ENCODE measurements around the gene UNC5B.
A peak's percentile ranks its signal among the peaks of the same experiment; 100 is the strongest.
"Not testable (repeated sequence)": the region's sequence is repeated elsewhere in the genome, so short reads cannot be mapped to it uniquely, and the experiment has no call there.

Gene UNC5B

DNA sequence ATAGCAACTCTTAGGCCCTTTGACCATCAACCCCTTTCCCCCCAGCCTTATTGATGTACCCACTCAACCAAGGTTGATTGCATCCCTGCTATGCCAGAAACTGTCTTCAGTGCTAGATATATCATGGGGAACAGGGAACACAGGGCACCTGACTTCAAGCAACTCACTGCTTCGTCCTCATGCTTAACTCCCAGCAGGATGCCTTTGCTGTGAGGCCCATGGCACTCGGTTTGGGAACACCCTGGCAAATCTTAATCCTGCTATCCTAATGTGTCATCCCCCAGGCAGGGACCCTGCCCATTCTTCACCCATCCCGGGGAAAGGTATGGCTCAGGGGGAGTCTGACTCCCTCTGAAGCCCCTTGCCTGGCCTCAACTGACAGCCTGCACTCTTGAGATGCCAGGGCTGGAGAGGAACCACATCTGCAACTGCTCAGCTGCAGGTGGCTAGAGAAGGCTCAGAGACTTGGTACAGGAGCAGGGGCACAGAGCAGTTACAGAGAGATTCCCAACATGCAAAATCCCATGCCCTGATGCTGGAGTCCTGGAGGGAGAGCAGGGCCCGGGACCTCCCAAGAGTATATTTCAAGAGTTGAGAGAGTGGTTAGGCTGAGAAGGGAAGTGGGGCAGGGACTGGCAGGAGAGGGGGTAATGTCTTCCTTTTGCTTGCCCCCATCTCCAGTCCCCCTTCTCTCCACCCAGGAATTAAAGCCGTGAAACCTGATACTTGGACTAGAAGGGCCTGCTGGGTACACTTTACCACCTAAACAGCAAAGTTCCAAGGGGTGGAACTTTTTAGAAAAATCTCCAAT, 2.4 kb upstream of the UNC5B start:
- no peak for DNase-seq (ENCODE audit: low read depth in 3 of 3)

GRCh38 chr10:71210542-71210871, 1.9 kb upstream of the UNC5B start:
- no peak for DNase-seq (ENCODE audit: low read depth in 3 of 3)

DNA sequence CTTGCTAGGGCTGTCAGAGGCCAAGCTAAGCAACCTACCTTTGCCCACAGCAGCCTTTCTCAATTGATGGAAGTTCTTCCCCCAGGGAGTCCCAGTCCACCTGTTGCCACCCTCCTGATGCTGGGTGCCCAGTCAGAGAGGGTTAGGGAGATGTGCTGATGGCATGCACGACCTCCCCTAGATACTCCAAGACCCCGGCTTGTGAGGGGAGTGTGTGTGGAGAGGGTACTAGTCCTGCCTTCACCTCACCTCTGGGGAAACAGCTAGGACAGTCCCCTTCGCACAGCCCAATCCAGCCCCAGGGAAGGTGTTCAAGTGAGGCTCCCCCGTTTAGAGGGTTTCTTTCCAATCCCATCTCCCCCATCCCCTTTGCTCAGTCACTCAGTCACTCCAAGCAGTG, 1.3 kb upstream of the UNC5B start:
- DNase-seq (ENCODE audit: low read depth in 3 of 3), result no peak

GRCh38 chr10:71211775-71212317, 524 bp upstream of the UNC5B start:
- DNase-seq (ENCODE audit: low read depth in 3 of 3), result no peak

GRCh38 chr10:71213127-71213621, 804 bp downstream of the UNC5B start:
- DNase-seq (ENCODE audit: low read depth in 3 of 3), result peak in 1 of 3 donors; percentile 19

DNA sequence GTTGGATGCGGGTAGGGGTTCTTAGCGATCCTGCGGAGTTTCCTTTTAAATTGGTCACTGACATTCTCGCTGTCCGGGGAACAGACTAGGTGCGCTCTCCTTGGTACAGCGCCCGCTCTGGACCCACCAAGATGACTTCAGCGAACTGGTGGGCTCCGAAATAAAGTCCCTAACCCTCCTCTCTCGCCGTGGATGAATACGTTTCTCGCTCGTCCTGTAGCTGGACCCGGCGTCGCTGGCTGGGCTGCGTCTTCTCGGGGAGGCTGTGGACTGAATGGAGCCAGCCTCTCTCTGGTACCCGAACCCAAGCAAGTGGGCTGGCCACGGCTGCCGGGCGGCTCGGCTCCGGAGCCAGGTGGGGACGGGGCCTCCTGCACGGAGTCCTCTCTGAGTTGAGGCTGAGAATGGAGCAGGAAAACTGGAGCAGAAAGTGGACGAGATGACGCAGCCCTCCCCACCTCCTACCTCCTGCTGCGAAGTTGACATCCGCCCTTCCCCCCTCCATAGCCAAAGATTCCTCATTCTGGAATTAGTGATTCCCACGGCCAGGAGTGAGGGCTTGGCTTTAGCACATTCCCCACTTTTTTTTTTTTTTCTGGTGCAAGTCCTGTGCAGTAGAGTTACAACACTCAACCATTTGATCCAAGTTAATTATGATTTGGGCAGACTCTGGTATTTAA, 1.5 kb downstream of the UNC5B start:
- no peak for DNase-seq (ENCODE audit: low read depth in 3 of 3)

DNA sequence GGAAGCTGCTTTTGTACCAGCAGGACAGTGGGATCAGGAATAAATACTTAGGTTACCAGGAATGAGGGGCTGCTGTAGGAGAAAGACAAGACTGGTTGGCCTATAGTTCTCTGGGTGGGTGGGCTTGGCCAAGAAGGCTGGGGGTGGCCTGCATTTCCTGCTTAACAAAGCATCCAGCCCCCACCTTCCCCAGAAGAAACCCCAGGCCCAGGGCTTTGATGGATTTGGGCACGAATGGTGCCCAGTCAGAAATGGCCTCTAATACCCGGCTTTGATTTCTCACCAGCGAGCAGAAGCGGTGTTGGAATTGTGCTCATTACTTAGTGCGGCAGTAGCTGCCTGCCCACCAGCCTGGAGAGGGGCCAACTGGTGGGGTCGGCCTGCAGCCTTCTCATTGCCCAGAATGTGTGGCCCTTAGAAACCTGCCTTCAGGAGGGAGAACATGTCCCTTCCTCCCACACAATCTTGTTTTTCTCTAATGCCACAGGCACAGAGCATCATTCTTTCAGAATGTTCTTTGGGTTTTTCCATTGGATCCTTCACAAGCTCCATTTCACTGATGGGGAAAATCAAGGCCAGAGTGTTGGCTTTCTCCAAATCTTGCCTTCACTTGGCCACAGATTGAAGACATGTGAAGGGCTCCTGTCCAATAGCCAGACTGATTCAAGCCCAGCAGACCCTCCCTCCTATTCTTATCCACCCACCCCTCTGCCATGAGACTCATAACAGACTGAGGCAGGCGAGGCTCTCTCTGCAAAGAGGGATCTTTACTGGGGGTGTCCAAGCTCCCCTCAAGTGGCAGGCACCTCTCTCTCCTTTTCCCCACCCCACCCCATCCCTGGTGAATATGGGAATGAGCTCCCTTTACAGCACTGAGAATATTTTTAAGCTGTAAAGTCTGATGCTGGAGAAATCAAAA, 2.5 kb downstream of the UNC5B start:
- DNase-seq (ENCODE audit: low read depth in 3 of 3), result no peak

DNA sequence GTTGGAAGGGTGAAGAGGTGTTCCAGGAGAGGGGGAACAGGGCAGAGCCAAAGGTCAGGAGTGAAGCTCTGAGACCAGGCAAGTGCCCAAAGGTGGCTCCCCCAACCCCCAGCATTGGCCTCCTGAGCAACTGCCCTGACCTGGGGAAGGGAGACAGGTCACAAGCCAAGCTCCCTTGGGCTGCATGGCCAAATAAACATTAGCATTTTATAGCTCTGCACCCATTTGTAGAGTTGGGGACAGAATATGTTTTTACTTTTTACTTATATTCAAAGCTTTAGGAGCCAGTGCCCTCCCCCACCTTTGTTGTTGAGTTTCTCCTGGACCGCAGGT, 4.0 kb downstream of the UNC5B start:
- DNase-seq (ENCODE audit: low read depth in 3 of 3), result no peak

DNA sequence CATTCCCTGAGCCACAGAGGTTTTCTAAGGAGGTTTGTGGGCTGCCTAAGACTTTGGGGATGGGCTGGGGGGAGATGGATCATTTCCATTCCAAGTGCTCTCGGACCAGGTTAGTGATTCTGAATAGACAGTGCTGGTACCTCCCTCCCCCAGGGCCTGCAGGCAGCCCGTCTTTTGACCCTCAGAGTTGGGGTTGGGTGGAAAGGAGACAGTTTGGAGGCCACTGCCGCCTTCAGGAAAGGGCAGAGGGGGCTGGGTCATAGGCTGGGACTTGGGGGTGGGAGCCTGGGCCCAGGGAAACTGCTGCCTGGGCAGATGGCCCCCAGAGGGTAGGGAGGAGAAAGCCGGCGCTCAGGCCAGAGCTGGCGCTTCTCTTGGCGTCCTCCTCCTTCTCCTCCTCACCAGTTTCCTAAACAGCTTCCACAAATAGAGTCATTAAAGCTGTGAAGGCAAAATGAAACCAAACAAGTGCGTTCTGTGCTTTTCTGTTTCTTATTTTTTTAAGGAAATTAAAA, 4.4 kb downstream of the UNC5B start:
- no peak for DNase-seq (ENCODE audit: low read depth in 3 of 3)

DNA sequence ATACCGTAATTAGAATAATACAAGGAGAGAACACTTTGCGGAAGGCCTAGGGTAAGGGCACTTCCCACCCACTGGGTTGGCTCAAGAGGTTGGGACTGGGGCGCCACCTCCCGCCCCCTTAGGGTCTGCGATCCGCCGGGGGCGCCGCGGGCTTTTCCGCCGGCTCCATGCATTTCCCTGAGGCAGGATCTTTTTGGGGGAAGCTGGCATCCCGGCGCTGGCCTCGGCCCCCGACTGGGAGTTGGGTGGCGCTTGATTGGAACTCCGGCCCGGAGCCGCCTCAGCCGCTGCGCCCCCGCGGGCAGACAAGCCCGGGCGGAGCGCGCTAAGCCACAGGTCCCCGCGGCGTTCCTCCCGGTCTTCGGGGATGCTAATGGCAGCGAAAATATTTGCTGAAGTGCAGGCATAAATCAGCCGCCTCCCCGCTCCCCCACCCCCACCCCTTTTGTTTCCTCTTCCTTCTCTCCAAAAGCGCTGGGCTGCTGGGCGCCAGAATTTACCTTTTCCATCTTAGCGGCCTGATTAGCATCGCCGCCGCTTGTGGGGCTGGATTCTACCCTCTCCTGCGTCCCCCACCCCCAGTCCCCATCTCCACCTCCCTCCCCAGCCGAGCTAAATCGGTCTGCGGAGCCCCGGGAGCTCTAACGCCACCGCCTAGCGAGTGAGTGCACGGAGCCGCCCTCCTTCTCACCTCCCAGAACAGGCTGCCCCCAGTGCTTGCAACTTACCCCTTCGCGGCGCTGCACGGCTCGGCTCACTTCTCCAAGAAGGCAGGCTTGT, 5.1 kb downstream of the UNC5B start:
- no peak for DNase-seq (ENCODE audit: low read depth in 3 of 3)

DNA sequence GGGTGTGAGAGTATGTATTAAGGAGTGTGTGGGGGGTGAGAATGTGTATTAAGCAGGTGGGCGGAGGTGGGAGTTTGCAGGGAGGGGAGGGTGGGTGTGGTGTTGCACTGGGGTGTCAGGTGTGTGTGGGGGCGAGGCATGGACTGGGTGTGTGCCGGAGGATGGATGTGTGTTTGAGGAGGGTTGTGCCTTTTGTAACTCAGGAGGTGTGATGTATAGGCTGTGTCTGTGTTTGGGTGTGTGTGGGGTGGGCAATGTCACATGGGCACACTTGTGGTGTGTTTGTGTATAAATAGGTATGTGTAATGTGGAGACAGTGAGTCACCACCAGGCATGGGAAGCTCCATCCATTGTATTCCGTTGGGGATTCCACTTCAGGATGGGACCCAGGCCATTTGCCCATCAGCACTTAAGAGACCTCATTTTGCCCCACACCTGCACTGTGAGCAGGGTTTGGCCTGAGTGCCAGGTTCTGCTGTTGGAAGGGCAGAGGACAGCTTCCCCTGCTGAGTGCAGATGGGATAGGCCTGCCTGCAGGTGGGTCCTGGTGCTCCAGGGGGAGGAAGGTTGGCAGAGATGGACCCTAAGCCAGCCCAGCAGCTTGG, 5.8 kb downstream of the UNC5B start:
- no peak for DNase-seq (ENCODE audit: low read depth in 3 of 3)

DNA sequence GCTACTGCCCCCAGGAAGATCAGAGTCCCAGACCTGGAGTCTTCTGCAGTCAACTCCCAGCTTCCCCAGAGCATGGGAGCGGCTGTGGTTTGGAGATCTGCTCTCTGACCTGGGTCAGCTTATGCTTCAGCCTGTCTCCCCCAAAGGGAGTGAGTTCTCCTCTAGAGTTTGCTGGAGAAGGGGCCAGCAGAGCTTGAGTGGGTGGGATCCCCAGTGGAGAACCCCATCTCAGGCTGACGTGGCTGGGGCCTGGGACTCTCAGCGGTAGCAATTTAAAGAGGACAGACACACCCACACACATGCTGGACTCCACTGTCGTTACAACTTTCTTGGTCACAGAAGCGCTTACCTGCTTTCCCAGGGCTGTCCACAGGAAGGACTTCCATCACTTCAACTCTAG, 6.3 kb downstream of the UNC5B start:
- DNase-seq (ENCODE audit: low read depth in 3 of 3), result no peak

DNA sequence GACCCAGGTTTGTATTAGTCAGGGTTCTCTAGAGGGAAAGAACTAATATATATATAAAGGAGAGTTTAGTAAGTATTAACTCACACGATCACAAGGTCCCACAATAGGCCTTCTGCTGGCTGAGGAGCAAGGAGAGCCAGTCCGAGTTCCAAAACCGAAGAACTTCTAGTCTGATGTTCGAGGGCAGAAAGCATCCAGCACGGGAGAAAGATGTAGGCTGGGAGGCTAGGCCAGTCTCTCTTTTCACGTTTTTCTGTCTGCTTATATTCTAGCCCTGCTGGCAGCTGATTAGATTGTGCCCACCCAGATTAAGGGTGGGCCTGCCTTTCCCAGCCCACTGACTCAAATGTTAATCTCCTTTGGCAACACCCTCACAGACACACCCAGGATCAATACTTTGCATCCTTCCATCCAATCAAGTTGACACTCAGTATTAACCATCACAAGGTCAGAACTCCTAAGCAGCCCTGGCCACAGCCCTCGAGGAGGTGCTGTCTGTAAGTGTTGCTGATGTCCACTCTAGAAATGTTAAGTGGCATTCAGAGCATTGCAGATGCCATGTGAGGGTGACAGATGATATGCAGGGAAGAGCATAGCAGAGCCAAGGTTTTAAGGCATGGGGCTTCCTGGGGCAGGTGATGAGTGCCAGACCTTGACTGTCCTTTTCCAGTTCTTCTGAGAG, 7.0 kb downstream of the UNC5B start:
- not testable (repeated sequence) for DNase-seq (ENCODE audit: low read depth in 3 of 3)

DNA sequence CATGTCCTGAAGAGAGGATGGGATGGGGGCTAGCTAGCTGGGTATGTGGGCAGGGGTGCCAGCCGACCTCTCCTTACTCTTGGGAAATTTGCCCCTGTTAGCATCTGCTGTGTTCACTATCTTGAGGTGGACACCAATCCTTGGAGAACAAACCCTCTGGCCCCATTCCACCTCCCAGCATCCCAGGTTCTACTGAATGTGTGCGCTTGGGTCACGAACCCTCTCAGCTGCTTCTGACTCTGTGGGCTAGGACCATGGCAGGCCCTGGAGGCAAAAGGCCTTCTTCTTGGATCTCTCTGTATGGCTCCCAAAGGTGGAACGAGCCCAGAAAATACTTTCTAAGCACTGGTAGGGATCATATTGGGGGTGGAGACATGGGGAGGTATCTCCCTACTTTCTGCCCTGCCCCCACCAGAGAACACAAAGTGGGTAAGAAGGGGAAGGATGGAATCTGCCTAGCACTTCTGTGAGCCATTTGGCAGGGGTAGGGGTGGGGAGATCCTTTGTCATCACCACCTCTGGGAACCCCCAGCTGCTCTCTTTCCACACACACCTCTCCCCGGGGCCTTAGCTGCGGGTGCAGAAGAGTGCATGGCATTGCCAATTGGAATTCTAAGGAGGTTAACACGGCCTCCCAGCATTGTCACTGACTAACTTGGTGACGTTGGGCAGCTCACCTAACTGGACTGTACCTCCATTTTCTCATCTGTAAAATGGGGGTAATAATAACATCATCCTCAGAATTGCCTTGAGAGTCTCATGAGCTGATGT, 7.7 kb downstream of the UNC5B start:
- DNase-seq (ENCODE audit: low read depth in 3 of 3), result no peak

GRCh38 chr10:71220689-71221540, 8.5 kb downstream of the UNC5B start:
- no peak for DNase-seq (ENCODE audit: low read depth in 3 of 3)

- DNase-seq (ENCODE audit: low read depth in 3 of 3), result no peak
Observed at GRCh38 chr10:71221586-71222202, 9.3 kb downstream of the UNC5B start.

GRCh38 chr10:71222601-71223346, 10.4 kb downstream of the UNC5B start:
- no peak for DNase-seq (ENCODE audit: low read depth in 3 of 3)
